Hair follicle dermal papilla cell (primary cell): ENCODE data around the gene UGT1A3. TPM values are rescaled to one million over a fixed set of nuclear protein-coding genes. Genes with fewer than 3 reads are reported as not detected.

ENCODE experiments used
- total RNA-seq: library from RNA; depleted of rRNA; stranded (reverse); fragments of >200 nt; gene quantifications from 2 replicates; pipeline ENCODE4 v1.2.3, GENCODE V29; 2012

Gene UGT1A3
- not detected in 2 replicates for total RNA-seq

DNA sequence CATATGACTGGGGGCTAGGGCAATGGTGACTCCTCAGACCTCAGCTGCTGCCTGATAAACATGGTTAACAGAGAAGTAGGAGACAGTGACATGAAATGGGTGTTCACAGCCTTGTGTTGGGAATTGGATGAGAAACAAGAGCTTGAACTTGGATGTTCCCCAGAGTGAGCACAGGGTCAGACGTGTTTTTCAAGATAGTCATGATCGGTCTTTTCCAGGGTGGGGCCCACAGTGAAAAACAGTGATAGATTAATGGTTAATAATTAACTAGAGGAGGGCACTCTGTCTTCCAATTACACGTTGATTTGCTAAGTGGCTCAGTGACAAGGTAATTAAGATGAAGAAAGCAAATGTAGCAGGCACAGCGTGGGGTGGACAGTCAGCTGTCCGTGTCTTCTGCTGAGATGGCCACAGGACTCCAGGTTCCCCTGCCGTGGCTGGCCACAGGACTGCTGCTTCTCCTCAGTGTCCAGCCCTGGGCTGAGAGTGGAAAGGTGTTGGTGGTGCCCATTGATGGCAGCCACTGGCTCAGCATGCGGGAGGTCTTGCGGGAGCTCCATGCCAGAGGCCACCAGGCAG is at the start of gene UGT1A3:
UGT1A3 (plus strand) TSS at position 320 of the 579 bp plus-strand sequence; CDS start at position 405, 85 bp downstream.

DNA sequence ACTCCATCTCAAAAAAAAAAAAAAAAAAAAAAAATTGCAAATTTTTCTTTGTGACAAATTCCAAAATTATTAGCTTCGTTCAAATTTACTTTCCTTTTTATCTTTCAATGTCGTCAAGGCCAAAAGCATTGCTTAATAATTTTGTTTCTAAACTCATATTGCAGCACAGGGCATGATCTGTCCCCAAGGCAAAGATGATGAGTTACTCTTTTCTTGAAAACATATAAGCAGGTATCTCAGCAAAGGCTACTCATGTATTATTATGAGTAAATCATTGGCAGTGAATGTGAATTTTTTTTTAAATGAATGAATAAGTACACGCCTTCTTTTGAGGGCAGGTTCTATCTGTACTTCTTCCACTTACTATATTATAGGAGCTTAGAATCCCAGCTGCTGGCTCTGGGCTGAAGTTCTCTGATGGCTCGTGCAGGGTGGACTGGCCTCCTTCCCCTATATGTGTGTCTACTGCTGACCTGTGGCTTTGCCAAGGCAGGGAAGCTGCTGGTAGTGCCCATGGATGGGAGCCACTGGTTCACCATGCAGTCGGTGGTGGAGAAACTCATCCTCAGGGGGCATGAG is 47.2 kb upstream of the UGT1A3 start, which contains the start of gene UGT1A7:
UGT1A7 (plus strand) TSS at position 381 of the 579 bp plus-strand sequence; CDS start at position 418, 37 bp downstream.

DNA sequence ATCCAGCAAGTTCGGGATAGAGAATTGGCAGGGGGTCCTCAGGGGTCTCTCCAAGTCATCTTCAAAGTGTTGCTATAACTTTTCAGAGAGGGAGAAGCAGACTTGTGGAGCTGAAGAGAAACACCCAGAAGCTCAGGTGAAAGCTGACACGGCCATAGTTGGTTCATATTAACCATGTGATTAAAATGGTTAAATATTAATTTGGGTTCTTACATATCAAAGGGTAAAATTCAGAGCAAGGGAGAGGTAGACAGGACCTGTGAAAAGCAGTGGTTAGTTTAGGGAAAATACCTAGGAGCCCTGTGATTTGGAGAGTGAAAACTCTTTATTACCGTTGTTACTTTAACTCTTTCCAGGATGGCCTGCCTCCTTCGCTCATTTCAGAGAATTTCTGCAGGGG is 36.2 kb upstream of the UGT1A3 start, which contains the start of gene UGT1A6:
UGT1A6 (plus strand) TSS at position 243 of the 400 bp plus-strand sequence; CDS start at position 358, 115 bp downstream.

DNA sequence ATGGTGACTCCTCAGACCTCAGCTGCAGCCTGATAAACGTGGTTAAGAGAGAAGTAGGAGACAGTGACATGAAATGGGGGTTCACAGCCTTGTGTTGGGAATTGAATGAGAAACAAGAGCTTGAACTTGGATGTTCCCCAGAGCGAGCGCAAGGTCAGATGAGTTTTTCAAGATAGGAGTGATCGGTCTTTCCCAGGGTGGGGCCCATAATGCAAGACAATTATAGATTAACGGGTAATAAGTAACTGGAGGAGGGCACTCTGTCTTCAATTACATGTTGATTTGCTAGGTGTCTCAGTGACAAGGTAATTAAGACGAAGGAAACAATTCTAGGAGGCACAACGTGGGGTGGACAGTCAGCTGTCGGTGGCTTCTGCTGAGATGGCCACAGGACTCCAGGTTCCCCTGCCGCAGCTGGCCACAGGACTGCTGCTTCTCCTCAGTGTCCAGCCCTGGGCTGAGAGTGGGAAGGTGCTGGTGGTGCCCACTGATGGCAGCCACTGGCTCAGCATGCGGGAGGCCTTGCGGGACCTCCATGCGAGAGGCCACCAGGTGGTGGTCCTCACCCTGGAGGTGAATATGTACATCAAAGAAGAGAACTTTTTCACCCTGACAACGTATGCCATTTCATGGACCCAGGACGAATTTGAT is 16.1 kb upstream of the UGT1A3 start, which contains the start of gene UGT1A5:
UGT1A5 (plus strand) TSS at position 297 of the 651 bp plus-strand sequence; CDS start at position 382, 85 bp downstream.

DNA sequence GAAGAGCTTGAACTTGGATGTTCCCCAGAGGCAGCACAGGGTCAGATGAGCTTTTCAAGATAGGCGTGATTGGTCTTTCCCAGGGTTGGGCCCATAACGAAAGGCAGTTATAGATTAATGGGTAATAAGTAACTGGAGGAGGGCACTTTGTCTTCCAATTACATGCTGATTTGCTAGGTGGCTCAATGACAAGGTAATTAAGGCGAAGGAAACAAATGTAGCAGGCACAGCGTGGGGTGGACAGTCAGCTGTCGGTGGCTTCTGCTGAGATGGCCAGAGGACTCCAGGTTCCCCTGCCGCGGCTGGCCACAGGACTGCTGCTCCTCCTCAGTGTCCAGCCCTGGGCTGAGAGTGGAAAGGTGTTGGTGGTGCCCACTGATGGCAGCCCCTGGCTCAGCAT is 10.3 kb upstream of the UGT1A3 start, which contains the start of gene UGT1A4:
UGT1A4 (plus strand) TSS at position 185 of the 400 bp plus-strand sequence; CDS start at position 270, 85 bp downstream.

DNA sequence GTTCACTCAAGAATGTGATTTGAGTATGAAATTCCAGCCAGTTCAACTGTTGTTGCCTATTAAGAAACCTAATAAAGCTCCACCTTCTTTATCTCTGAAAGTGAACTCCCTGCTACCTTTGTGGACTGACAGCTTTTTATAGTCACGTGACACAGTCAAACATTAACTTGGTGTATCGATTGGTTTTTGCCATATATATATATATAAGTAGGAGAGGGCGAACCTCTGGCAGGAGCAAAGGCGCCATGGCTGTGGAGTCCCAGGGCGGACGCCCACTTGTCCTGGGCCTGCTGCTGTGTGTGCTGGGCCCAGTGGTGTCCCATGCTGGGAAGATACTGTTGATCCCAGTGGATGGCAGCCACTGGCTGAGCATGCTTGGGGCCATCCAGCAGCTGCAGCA is 31.2 kb downstream of the UGT1A3 start, which contains the start of gene UGT1A1:
UGT1A1 (plus strand) TSS at position 228 of the 400 bp plus-strand sequence; CDS start at position 246, 18 bp downstream.

DNA sequence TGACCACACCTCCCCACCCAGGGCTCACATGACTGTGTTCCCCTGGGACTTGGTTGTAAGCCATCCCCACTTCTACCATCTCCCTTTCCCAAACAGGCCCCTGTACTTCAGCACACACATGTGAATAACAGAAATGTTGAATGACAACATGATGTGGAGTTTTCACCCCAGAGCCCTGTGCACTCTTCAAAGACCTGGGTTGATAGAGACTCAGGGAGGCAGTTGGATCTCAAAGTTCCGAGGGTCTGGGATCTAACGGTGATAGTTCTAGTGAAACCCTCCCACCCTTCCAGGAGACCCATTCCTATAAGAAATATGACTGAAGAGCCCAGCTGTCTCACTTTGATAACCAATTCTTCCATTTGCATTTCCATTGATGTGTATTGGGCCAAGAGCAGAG is 49.2 kb downstream of the UGT1A3 start, which contains the start of gene MROH2A:
MROH2A (plus strand) TSS at position 301 of the 400 bp plus-strand sequence. CDS start 1,029 bp downstream, outside the sequence.

Other genes with a start within 250 kb of the UGT1A3 start
- gene USP40, start 162.3 kb upstream of the UGT1A3 start, total RNA-seq = 36.5 and 36.6 TPM in 2 replicates
- not detected in 2 replicates for gene UGT1A8, start 111.4 kb upstream of the UGT1A3 start, total RNA-seq
- gene UGT1A10, start 92.6 kb upstream of the UGT1A3 start, total RNA-seq = not detected in 2 replicates
- not detected in 2 replicates for gene UGT1A9, start 57.1 kb upstream of the UGT1A3 start, total RNA-seq
- not detected in 2 replicates for gene UGT1A7, start 47.1 kb upstream of the UGT1A3 start, total RNA-seq
- not detected in 2 replicates for gene UGT1A6, start 36.2 kb upstream of the UGT1A3 start, total RNA-seq
- not detected in 2 replicates for gene UGT1A5, start 16.1 kb upstream of the UGT1A3 start, total RNA-seq
- not detected in 2 replicates for gene UGT1A4, start 10.3 kb upstream of the UGT1A3 start, total RNA-seq
- not detected in 2 replicates for gene UGT1A1, start 31.2 kb downstream of the UGT1A3 start, total RNA-seq
- not detected in 2 replicates for gene MROH2A, start 49.3 kb downstream of the UGT1A3 start, total RNA-seq
- gene HJURP, start 125.5 kb downstream of the UGT1A3 start, total RNA-seq = 2.6 and 2.8 TPM in 2 replicates
- gene TRPM8, start 188.3 kb downstream of the UGT1A3 start, total RNA-seq = 0.24 and 0.97 TPM in 2 replicates